Gastrocnemius medialis (tissue), 4 donors: ENCODE results near the gene CRYBB3.

Experiments used
- POLR2A ChIP-seq, 2 donors: fragments of 450-650 bp; IDR thresholded peaks; one replicate each; pipeline ENCODE4 v1.6.1; 2017; ENCODE audit warnings: antibody characterized with exemption in 2 of 2, mild to moderate bottlenecking in 2 of 2, moderate library complexity in 2 of 2
- TF ChIP-seq, protein P1 (sequence below), 5 experiments: fragments of 450-650 bp in 3 of 5; fragments of 200-600 bp in 2 of 5; sonication (generic) in 2 of 5; IDR thresholded peaks in 4 of 5; conservative IDR thresholded peaks in 1 of 5; 1 replicate in 4 of 5; 2 replicates in 1 of 5; pipeline ENCODE4 v1.5.1; 2016 to 2019; ENCODE audit warnings: antibody characterized with exemption in 5 of 5, mild to moderate bottlenecking in 3 of 5, moderate library complexity in 3 of 5

DNA sequence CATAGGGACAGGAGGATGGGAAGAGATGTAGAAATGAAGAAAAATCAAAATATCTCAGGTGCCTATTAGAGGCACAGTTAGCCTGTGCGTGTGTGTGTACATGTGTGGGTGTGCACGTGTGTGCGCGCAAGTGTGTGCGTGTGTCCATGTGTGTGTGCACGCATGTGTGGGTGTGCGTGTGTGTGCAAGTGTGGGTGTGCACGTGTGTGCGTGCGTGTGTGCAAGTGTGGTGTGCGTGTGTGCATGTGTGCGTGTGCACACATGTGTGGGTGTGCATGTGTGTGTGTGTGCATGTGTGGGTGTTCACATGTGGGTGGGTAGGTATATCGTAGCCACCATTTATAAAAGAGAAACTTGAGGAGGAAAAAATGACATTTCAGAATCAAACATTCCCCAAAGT is 29.2 kb downstream of the CRYBB3 start:
- no peak for TF ChIP-seq POLR2A (IDR thresholded peaks at IDR 0.05)
- TF ChIP-seq, protein P1, sequence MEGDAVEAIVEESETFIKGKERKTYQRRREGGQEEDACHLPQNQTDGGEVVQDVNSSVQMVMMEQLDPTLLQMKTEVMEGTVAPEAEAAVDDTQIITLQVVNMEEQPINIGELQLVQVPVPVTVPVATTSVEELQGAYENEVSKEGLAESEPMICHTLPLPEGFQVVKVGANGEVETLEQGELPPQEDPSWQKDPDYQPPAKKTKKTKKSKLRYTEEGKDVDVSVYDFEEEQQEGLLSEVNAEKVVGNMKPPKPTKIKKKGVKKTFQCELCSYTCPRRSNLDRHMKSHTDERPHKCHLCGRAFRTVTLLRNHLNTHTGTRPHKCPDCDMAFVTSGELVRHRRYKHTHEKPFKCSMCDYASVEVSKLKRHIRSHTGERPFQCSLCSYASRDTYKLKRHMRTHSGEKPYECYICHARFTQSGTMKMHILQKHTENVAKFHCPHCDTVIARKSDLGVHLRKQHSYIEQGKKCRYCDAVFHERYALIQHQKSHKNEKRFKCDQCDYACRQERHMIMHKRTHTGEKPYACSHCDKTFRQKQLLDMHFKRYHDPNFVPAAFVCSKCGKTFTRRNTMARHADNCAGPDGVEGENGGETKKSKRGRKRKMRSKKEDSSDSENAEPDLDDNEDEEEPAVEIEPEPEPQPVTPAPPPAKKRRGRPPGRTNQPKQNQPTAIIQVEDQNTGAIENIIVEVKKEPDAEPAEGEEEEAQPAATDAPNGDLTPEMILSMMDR (IDR thresholded peaks at IDR 0.05 in 4 of 5, conservative IDR thresholded peaks at IDR 0.05 in 1 of 5), result no peak
